HepG2 (cell line): Measurements from ENCODE around the gene GALNT1. TPM values are rescaled to one million over a fixed set of nuclear protein-coding genes. Genes with fewer than 3 reads are reported as not detected.

Source experiments
- ATAC-seq: fragments of 200-7000 bp; cut with Tn5 transposase; 3 replicates; pipeline ENCODE4 v1.9.1; 2020; ENCODE audit warnings: mild to moderate bottlenecking, moderate library complexity
- BruUV-seq: library from RNA; stranded (reverse); fragments of 400-500 nt; replicated peaks from 2 replicates; lab custom pipeline; 2021; lab: Mats Ljungman, UMichigan
- CTCF ChIA-PET: fragments of 300-600 bp; formaldehyde crosslinking; extraction: SDS; loops from one replicate; lab custom pipeline; 2021; ENCODE audit warnings: low total read pairs, inconsistent platforms, low intra/inter-chr PET ratio; lab: Yijun Ruan, JAX
- POLR2A ChIA-PET: fragments of 350-600 bp; sonication (Branson Sonifier 250); formaldehyde crosslinking; loops from one replicate; lab custom pipeline; 2020; ENCODE audit warnings: antibody characterized with exemption, inconsistent platforms; lab: Yijun Ruan, JAX
- DNase-seq: peaks from one replicate; pipeline ENCODE4 v3.0.0-alpha.2; 2015; ENCODE audit warnings: low spot score
- FAIRE-seq: peaks from 3 replicates; lab custom pipeline; 2011; peaks lifted over from hg19 to GRCh38; lab: Jason Lieb, UNC
- H2AFZ ChIP-seq: one replicate; pipeline ENCODE4 v1.6.1; 2011; ENCODE audit warnings: low read length, inconsistent platforms
- H3K27ac ChIP-seq: fragments of 300-600 bp; 3 replicates; pipeline ENCODE4 v1.8.0; 2011; ENCODE audit warnings: mixed run types, mild to moderate bottlenecking, mixed read lengths, low read length, inconsistent platforms; ENCODE audit not compliant: insufficient read depth; ENCODE audit errors: extremely low read length
- H3K27me3 ChIP-seq, 2 experiments: fragments of 200-600 bp in 1 of 2; 2 replicates in 1 of 2; 3 replicates in 1 of 2; pipeline versions ENCODE4 v1.6.0 to v1.8.0; 2011; ENCODE audit warnings: low read length in 2 of 2, mild to moderate bottlenecking in 2 of 2, moderate library complexity in 2 of 2, inconsistent platforms in 1 of 2; ENCODE audit not compliant: insufficient read depth in 2 of 2, control insufficient read depth in 1 of 2
- H3K36me3 ChIP-seq, 2 experiments: fragments of 200-600 bp in 1 of 2; replicated peaks in 1 of 2; 2 replicates in 1 of 2; 3 replicates in 1 of 2; pipeline versions ENCODE4 v1.5.1 to v1.8.0; 2011; ENCODE audit warnings: low read length in 2 of 2, inconsistent platforms in 1 of 2; ENCODE audit not compliant: insufficient read depth in 2 of 2, control insufficient read depth in 1 of 2
- H3K4me1 ChIP-seq: 2 replicates; pipeline ENCODE4 v1.5.1; 2012; ENCODE audit warnings: low read length, inconsistent platforms; ENCODE audit not compliant: insufficient read depth
- H3K4me2 ChIP-seq: 2 replicates; pipeline ENCODE4 v1.6.0; 2011; ENCODE audit warnings: low read depth, low read length, inconsistent platforms
- H3K4me3 ChIP-seq, 3 experiments: fragments of 200-600 bp in 1 of 3; sonication (generic), shearing (Covaris generic) in 1 of 3; replicated peaks in 1 of 3; 2 replicates each; pipeline ENCODE4 v1.5.1; 2011 to 2016; ENCODE audit warnings: low read length in 3 of 3, inconsistent platforms in 2 of 3, low read depth in 2 of 3, mild to moderate bottlenecking in 2 of 3, control low read depth in 1 of 3, mixed read lengths in 1 of 3; ENCODE audit not compliant: insufficient read depth in 1 of 3
- H3K79me2 ChIP-seq: one replicate; pipeline ENCODE4 v1.6.1; 2011; ENCODE audit warnings: low read length, inconsistent platforms; ENCODE audit not compliant: insufficient read depth
- H3K9ac ChIP-seq: 2 replicates; pipeline ENCODE4 v1.6.0; 2011; ENCODE audit warnings: mild to moderate bottlenecking, low read depth, low read length, inconsistent platforms; ENCODE audit not compliant: insufficient read depth
- H3K9me3 ChIP-seq: 2 replicates; pipeline ENCODE4 v1.5.1; 2012; ENCODE audit warnings: mild to moderate bottlenecking, low read length
- H4K20me1 ChIP-seq: 2 replicates; pipeline ENCODE4 v1.6.0; 2011; ENCODE audit warnings: inconsistent platforms, mild to moderate bottlenecking, low read length, moderate library complexity; ENCODE audit not compliant: insufficient read depth
- CREB1 ChIP-seq, 2 experiments: fragments of 450-650 bp in 1 of 2; IDR thresholded peaks; 2 replicates each; pipeline ENCODE4 v1.6.1; 2016 to 2017; ENCODE audit warnings: control low read depth in 1 of 2, mild to moderate bottlenecking in 1 of 2, missing compliant biosample characterization in 1 of 2, missing genetic modification characterization in 1 of 2
- HOXA3 ChIP-seq: sonication (generic); formaldehyde crosslinking; IDR thresholded peaks from 2 replicates; pipeline ENCODE4 v1.5.0; 2020; ENCODE audit warnings: missing genetic modification reagents
- KDM1A ChIP-seq: IDR thresholded peaks from 2 replicates; pipeline ENCODE4 v1.6.1; 2016; ENCODE audit warnings: missing compliant biosample characterization
- KLF11 ChIP-seq: IDR thresholded peaks from 2 replicates; pipeline ENCODE4 v1.6.1; 2016; ENCODE audit warnings: missing compliant biosample characterization
- KLF12 ChIP-seq: sonication (generic); formaldehyde crosslinking; IDR thresholded peaks from 2 replicates; pipeline ENCODE4 v1.4.0; 2020; ENCODE audit warnings: missing genetic modification reagents, borderline replicate concordance
- MXD4 ChIP-seq: IDR thresholded peaks from 2 replicates; pipeline ENCODE4 v1.6.1; 2016; ENCODE audit warnings: mild to moderate bottlenecking, missing biosample characterization, missing genetic modification reagents
- PCBP1 ChIP-seq: fragments of 200-400 bp; formaldehyde crosslinking; IDR thresholded peaks from 2 replicates; pipeline ENCODE4 v1.6.1; 2017; ENCODE audit warnings: mild to moderate bottlenecking, low read depth, low read length, borderline replicate concordance
- SP2 ChIP-seq: sonication (generic); formaldehyde crosslinking; IDR thresholded peaks from 2 replicates; pipeline ENCODE4 v1.5.1; 2020; ENCODE audit warnings: mild to moderate bottlenecking, missing genetic modification reagents
- ZFP90 ChIP-seq: sonication (generic); formaldehyde crosslinking; IDR thresholded peaks from 2 replicates; pipeline ENCODE4 v1.8.0; 2022; ENCODE audit warnings: missing genetic modification reagents, mild to moderate bottlenecking, inconsistent platforms, borderline replicate concordance
- ZFX ChIP-seq: sonication (generic); formaldehyde crosslinking; IDR thresholded peaks from 2 replicates; pipeline ENCODE4 v1.4.0; 2020; ENCODE audit warnings: mild to moderate bottlenecking, low read depth, missing genetic modification reagents, moderate library complexity
- ZMYM3 ChIP-seq: sonication (generic); formaldehyde crosslinking; IDR thresholded peaks from 2 replicates; pipeline ENCODE4 v1.5.1; 2020; ENCODE audit warnings: mild to moderate bottlenecking, missing genetic modification reagents
- ZNF674 ChIP-seq: sonication (generic); formaldehyde crosslinking; IDR thresholded peaks from 2 replicates; pipeline ENCODE4 v1.5.0; 2020; ENCODE audit warnings: low read depth, mild to moderate bottlenecking, missing genetic modification reagents
- ZSCAN12 ChIP-seq: sonication (generic); formaldehyde crosslinking; IDR thresholded peaks from 2 replicates; pipeline ENCODE4 v1.9.0; 2021; ENCODE audit warnings: mild to moderate bottlenecking, missing genetic modification reagents
- WGBS: methylation state at CpG from one replicate; pipeline ENCODE4 v1.1.6; 2017; ENCODE audit warnings: low lambda C conversion rate; 5-methylcytosine and 5-hydroxymethylcytosine counted together
- in situ Hi-C: cut with HindIII; loops from 2 replicates; pipeline ENCODE4 v1.10.0; 2017; ENCODE audit warnings: low pct_unique_long_range_greater_than_20kb; ENCODE audit not compliant: extremely low pct_ligation_motif_present
- intact Hi-C: fragments of 100-400 bp; cut with micrococcal nuclease; formaldehyde crosslinking; loops from one replicate; pipeline ENCODE4 v1.10.0; 2022; ENCODE audit not compliant: unreplicated experiment
- polyA plus RNA-seq, 8 experiments: library from polyadenylated mRNA; depleted of rRNA in 3 of 8; stranded (reverse) in 7 of 8; unstranded in 1 of 8; fragments of >200 nt; fragmentation: Illumina TruSeq in 4 of 8; extraction: Trizol in 4 of 8; gene quantifications; 2 replicates each; pipeline versions ENCODE4 v1.2.1 to v1.2.3, GENCODE V29; 2011 to 2016; ENCODE audit warnings: low read depth in 4 of 8, missing spikeins in 1 of 8, mixed read lengths in 1 of 8; ENCODE audit not compliant: insufficient read depth in 1 of 8
- total RNA-seq, 5 experiments: library from RNA; depleted of rRNA; stranded (reverse); fragments of >200 nt; fragmentation: Illumina TruSeq; extraction: Trizol; gene quantifications; 2 replicates each; pipeline ENCODE4 v1.2.3, GENCODE V29; 2016; ENCODE audit warnings: low read depth in 1 of 5
- TF ChIP-seq, protein P1 (sequence below): sonication (generic); formaldehyde crosslinking; IDR thresholded peaks from 2 replicates; pipeline ENCODE4 v1.4.0; 2020; ENCODE audit warnings: mild to moderate bottlenecking, missing genetic modification reagents
- TF ChIP-seq, protein P2 (sequence below): sonication (generic); formaldehyde crosslinking; IDR thresholded peaks from 2 replicates; pipeline ENCODE4 v1.5.1; 2020; ENCODE audit warnings: mild to moderate bottlenecking, missing genetic modification reagents, moderate library complexity
- TF ChIP-seq, protein P3 (sequence below): sonication (generic); formaldehyde crosslinking; conservative IDR thresholded peaks from 2 replicates; pipeline ENCODE4 v1.4.0; 2020; ENCODE audit warnings: missing genetic modification reagents
- TF ChIP-seq, protein P4 (sequence below): sonication (generic); formaldehyde crosslinking; IDR thresholded peaks from 2 replicates; pipeline ENCODE4 v1.9.0; 2021; ENCODE audit warnings: missing genetic modification reagents, borderline replicate concordance

The GALNT1 gene
- total and polyA plus RNA-seq, 2 of the 13 experiments (the other 11 are each of a cell fraction or from before 2014, with no cell fraction given), result 41.1 to 100 TPM

DNA sequence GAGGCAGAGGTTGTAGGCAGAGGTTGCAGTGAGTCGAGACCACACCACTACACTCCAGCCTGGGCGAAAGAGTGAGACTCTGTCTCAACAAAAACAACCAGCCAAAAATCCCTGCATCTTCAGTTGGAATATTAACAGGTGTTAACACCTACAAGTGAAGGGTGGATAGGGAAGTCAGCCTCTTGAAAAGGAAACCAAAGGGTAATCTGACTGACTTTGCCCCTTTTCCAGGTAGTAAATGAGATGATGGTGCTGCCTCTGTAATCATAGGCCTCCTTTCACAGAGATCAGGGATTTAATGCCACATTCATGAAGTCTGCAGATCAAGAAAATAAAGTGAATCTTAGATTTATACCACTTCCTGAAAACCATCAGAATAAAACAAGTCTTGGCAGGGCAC is 133.6 kb downstream of the GALNT1 start:
- no peaks in the 10 kb centered on the region for H3K36me3 ChIP-seq
- in situ Hi-C loops, result no loop called here
- no peak for FAIRE-seq
- H3K27ac ChIP-seq, result peak overlapping the region; percentile 69
- DNase-seq, result no peak
- no peaks in the 10 kb centered on the region for H3K79me2 ChIP-seq
- H3K9me3 ChIP-seq, result peaks cover 17% of the 10 kb centered on the region
- intact Hi-C loops, result no loop called here
- H4K20me1 ChIP-seq, result no peaks in the 10 kb centered on the region
- CTCF ChIA-PET, result no interaction called here
- ATAC-seq, result no peak
- POLR2A ChIA-PET, result interaction anchor here (1.7 kb wide), 1 partner anchor 12 kb away, joined by 5 read pairs; no protein-coding TSS in a partner anchor
- WGBS, result 100% methylated on average over 2 of the region's 2 CpGs
- no peak overlapping the region for H3K4me2 ChIP-seq
- H3K9ac ChIP-seq, result no peak overlapping the region
- H3K4me1 ChIP-seq, result peaks cover 67% of the 10 kb centered on the region
- no TSS peak for BruUV-seq
- no peaks in the 10 kb centered on the region for H3K27me3 ChIP-seq
- no peak overlapping the region for H2AFZ ChIP-seq
- H3K4me3 ChIP-seq, result no peak overlapping the region
- TF ChIP-seq, protein P1, sequence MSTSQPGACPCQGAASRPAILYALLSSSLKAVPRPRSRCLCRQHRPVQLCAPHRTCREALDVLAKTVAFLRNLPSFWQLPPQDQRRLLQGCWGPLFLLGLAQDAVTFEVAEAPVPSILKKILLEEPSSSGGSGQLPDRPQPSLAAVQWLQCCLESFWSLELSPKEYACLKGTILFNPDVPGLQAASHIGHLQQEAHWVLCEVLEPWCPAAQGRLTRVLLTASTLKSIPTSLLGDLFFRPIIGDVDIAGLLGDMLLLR (CRISPR knock-in tag), result no peak
- TF ChIP-seq, protein P2, sequence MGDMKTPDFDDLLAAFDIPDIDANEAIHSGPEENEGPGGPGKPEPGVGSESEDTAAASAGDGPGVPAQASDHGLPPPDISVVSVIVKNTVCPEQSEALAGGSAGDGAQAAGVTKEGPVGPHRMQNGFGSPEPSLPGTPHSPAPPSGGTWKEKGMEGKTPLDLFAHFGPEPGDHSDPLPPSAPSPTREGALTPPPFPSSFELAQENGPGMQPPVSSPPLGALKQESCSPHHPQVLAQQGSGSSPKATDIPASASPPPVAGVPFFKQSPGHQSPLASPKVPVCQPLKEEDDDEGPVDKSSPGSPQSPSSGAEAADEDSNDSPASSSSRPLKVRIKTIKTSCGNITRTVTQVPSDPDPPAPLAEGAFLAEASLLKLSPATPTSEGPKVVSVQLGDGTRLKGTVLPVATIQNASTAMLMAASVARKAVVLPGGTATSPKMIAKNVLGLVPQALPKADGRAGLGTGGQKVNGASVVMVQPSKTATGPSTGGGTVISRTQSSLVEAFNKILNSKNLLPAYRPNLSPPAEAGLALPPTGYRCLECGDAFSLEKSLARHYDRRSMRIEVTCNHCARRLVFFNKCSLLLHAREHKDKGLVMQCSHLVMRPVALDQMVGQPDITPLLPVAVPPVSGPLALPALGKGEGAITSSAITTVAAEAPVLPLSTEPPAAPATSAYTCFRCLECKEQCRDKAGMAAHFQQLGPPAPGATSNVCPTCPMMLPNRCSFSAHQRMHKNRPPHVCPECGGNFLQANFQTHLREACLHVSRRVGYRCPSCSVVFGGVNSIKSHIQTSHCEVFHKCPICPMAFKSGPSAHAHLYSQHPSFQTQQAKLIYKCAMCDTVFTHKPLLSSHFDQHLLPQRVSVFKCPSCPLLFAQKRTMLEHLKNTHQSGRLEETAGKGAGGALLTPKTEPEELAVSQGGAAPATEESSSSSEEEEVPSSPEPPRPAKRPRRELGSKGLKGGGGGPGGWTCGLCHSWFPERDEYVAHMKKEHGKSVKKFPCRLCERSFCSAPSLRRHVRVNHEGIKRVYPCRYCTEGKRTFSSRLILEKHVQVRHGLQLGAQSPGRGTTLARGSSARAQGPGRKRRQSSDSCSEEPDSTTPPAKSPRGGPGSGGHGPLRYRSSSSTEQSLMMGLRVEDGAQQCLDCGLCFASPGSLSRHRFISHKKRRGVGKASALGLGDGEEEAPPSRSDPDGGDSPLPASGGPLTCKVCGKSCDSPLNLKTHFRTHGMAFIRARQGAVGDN (CRISPR knock-in tag), result 0 out of 2 replicates have a peak, but pooled peaks have one; percentile 36
- TF ChIP-seq HOXA3 (CRISPR knock-in tag) (no peak), KLF11 (CRISPR knock-in tag) (0 out of 2 replicates have a peak, but pooled peaks have one; percentile 3), ZNF674 (CRISPR knock-in tag) (no peak), ZFX (CRISPR knock-in tag) (no peak), KLF12 (CRISPR knock-in tag) (no peak), ZFP90 (no peak), PCBP1 (no peak), CREB1 (IDR thresholded peaks at IDR 0.05) (no peak), CREB1 (CRISPR knock-in tag; IDR thresholded peaks at IDR 0.05) (no peak), ZMYM3 (no peak), ZSCAN12 (CRISPR knock-in tag) (no peak), MXD4 (CRISPR knock-in tag) (no peak), KDM1A (CRISPR knock-in tag) (no peak), SP2 (CRISPR knock-in tag) (no peak)
- TF ChIP-seq, protein P3, sequence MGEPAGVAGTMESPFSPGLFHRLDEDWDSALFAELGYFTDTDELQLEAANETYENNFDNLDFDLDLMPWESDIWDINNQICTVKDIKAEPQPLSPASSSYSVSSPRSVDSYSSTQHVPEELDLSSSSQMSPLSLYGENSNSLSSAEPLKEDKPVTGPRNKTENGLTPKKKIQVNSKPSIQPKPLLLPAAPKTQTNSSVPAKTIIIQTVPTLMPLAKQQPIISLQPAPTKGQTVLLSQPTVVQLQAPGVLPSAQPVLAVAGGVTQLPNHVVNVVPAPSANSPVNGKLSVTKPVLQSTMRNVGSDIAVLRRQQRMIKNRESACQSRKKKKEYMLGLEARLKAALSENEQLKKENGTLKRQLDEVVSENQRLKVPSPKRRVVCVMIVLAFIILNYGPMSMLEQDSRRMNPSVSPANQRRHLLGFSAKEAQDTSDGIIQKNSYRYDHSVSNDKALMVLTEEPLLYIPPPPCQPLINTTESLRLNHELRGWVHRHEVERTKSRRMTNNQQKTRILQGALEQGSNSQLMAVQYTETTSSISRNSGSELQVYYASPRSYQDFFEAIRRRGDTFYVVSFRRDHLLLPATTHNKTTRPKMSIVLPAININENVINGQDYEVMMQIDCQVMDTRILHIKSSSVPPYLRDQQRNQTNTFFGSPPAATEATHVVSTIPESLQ (CRISPR knock-in tag), result no peak
- TF ChIP-seq, protein P4, sequence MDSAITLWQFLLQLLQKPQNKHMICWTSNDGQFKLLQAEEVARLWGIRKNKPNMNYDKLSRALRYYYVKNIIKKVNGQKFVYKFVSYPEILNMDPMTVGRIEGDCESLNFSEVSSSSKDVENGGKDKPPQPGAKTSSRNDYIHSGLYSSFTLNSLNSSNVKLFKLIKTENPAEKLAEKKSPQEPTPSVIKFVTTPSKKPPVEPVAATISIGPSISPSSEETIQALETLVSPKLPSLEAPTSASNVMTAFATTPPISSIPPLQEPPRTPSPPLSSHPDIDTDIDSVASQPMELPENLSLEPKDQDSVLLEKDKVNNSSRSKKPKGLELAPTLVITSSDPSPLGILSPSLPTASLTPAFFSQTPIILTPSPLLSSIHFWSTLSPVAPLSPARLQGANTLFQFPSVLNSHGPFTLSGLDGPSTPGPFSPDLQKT (CRISPR knock-in tag), result no peak
